Panc1 (cell line): ENCODE data around the gene AADAC. TPM values are rescaled to one million over a fixed set of nuclear protein-coding genes. Genes with fewer than 3 reads are reported as not detected.
A peak's percentile ranks its signal among the peaks of the same experiment; 100 is the strongest.

Experiments used
- ATAC-seq: fragments of 200-7000 bp; cut with Tn5 transposase; 2 replicates; pipeline ENCODE4 v1.9.1; 2020; ENCODE audit warnings: mild to moderate bottlenecking, moderate library complexity
- BruUV-seq: library from RNA; stranded (reverse); fragments of 400-500 nt; replicated peaks from 2 replicates; lab custom pipeline; 2021; lab: Mats Ljungman, UMichigan
- CTCF ChIA-PET: fragments of 300-600 bp; sonication (Branson Sonifier 250); formaldehyde crosslinking; loops from one replicate; lab custom pipeline; 2022; ENCODE audit warnings: antibody characterized with exemption; lab: Charles Lee
- POLR2A ChIA-PET: fragments of 300-600 bp; sonication (Branson Sonifier 250); formaldehyde crosslinking; loops from one replicate; lab custom pipeline; 2022; ENCODE audit warnings: antibody characterized with exemption; lab: Charles Lee
- DNase-seq: peaks from one replicate; pipeline ENCODE4 v3.0.0-alpha.2; 2010; ENCODE audit warnings: low read depth, low spot score
- H3K27ac ChIP-seq: 2 replicates; pipeline ENCODE4 v1.5.1; 2011; ENCODE audit warnings: mild to moderate bottlenecking, low read length, inconsistent platforms
- H3K27me3 ChIP-seq: fragments of 200-500 bp; sonication (Bioruptor generic); 2 replicates; pipeline ENCODE4 v1.6.0; 2014; ENCODE audit warnings: low read length, inconsistent platforms; ENCODE audit not compliant: control insufficient read depth, insufficient read depth
- H3K36me3 ChIP-seq: fragments of 200-500 bp; sonication (Bioruptor generic); 2 replicates; pipeline ENCODE4 v1.5.1; 2014; ENCODE audit warnings: inconsistent platforms, mild to moderate bottlenecking, low read length, moderate library complexity; ENCODE audit not compliant: control insufficient read depth, insufficient read depth
- H3K4me1 ChIP-seq: 2 replicates; pipeline ENCODE4 v1.5.1; 2011; ENCODE audit warnings: inconsistent platforms, mild to moderate bottlenecking, low read length, moderate library complexity; ENCODE audit not compliant: control insufficient read depth, insufficient read depth
- H3K4me3 ChIP-seq, 2 experiments: 2 replicates each; pipeline ENCODE4 v1.5.1; 2011 to 2012; ENCODE audit warnings: low read depth in 2 of 2, low read length in 2 of 2, mild to moderate bottlenecking in 2 of 2, inconsistent platforms in 1 of 2, moderate library complexity in 1 of 2
- H3K9me3 ChIP-seq: fragments of 200-500 bp; sonication (Bioruptor generic); 2 replicates; pipeline ENCODE4 v1.5.1; 2014; ENCODE audit warnings: low read depth, mild to moderate bottlenecking, inconsistent platforms, low read length, moderate library complexity; ENCODE audit not compliant: control insufficient read depth, insufficient read depth
- POLR2AphosphoS5 ChIP-seq: IDR thresholded peaks from 2 replicates; pipeline ENCODE4 v1.6.1; 2012; ENCODE audit warnings: mild to moderate bottlenecking, low read depth, low read length, moderate library complexity
- REST ChIP-seq, 2 experiments: IDR thresholded peaks; 2 replicates each; pipeline ENCODE4 v1.6.1; 2011 to 2012; ENCODE audit warnings: low read depth in 2 of 2, control low read depth in 1 of 2, low read length in 1 of 2, mild to moderate bottlenecking in 1 of 2, moderate library complexity in 1 of 2; ENCODE audit not compliant: insufficient read depth in 1 of 2
- SIN3A ChIP-seq: IDR thresholded peaks from 2 replicates; pipeline ENCODE4 v1.6.1; 2012; ENCODE audit warnings: low read depth, mild to moderate bottlenecking, low read length, moderate library complexity, borderline replicate concordance; ENCODE audit not compliant: insufficient read depth
- TCF7L2 ChIP-seq: IDR thresholded peaks from 2 replicates; pipeline ENCODE4 v1.6.1; 2011; ENCODE audit warnings: mild to moderate bottlenecking, low read depth, low read length, inconsistent platforms
- in situ Hi-C: cut with HindIII; loops from 2 replicates; pipeline ENCODE4 v1.10.0; 2016; ENCODE audit warnings: low sequenced_read_pairs, low pct_unique_long_range_greater_than_20kb
- intact Hi-C: fragments of 100-400 bp; cut with micrococcal nuclease; formaldehyde crosslinking; loops from one replicate; pipeline ENCODE4 v1.10.0; 2022; ENCODE audit not compliant: unreplicated experiment
- total RNA-seq: library from RNA; stranded (reverse); gene quantifications from one replicate; pipeline ENCODE4 v1.2.1, GENCODE V29; 2021; ENCODE audit not compliant: unreplicated experiment
- TF ChIP-seq, protein P1 (sequence below): fragments of 450-650 bp; IDR thresholded peaks from 2 replicates; pipeline ENCODE4 v1.5.1; 2017; ENCODE audit warnings: mild to moderate bottlenecking

Gene AADAC
- total RNA-seq, 1 experiment from 2014 or later = 0.26 TPM

DNA sequence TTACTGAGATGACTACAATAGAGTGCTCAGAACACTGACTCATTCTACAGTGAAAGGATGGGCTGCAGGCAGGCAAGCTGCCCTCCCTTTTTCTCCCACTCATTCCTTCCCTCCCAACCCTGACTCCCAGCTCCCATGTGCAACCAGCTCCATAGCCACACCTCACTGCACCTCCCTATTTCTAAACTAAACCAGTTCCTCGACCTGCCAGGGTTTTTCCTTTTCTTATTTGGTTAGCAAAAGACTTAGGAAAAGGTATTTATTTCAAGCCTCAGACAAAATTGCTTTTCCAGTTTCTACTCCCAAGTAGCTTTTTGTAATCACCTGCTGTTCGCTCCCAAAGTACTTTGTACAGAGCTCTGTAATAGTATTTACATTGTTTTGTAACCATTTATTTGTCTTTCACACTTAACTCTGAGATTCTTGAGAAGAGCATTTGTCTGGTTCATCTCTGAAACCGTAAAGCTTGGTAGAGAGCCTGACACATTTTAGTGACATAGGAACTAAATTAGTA is 2.2 kb downstream of the AADAC start:
- Histone ChIP-seq H3K36me3 (no peaks in the 10 kb centered on the region), H3K4me3 (no peak overlapping the region), H3K27ac (no peak overlapping the region), H3K9me3 (no peaks in the 10 kb centered on the region), H3K4me1 (no peaks in the 10 kb centered on the region), H3K27me3 (no peaks in the 10 kb centered on the region)
- intact Hi-C loops = no loop called here
- POLR2A ChIA-PET = no interaction called here
- no peak for DNase-seq
- peak; percentile 65; the same call in 1 of the 2 replicates for ATAC-seq
- TF ChIP-seq POLR2AphosphoS5 (no peak), TCF7L2 (no peak), SIN3A (no peak), REST (IDR thresholded peaks at IDR 0.05; ENCODE audit: insufficient read depth in 1 of 2, low read depth in 2 of 2, low read length in 1 of 2) (no peak)
- TF ChIP-seq, protein P1, sequence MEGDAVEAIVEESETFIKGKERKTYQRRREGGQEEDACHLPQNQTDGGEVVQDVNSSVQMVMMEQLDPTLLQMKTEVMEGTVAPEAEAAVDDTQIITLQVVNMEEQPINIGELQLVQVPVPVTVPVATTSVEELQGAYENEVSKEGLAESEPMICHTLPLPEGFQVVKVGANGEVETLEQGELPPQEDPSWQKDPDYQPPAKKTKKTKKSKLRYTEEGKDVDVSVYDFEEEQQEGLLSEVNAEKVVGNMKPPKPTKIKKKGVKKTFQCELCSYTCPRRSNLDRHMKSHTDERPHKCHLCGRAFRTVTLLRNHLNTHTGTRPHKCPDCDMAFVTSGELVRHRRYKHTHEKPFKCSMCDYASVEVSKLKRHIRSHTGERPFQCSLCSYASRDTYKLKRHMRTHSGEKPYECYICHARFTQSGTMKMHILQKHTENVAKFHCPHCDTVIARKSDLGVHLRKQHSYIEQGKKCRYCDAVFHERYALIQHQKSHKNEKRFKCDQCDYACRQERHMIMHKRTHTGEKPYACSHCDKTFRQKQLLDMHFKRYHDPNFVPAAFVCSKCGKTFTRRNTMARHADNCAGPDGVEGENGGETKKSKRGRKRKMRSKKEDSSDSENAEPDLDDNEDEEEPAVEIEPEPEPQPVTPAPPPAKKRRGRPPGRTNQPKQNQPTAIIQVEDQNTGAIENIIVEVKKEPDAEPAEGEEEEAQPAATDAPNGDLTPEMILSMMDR = no peak
- no TSS peak for BruUV-seq
- in situ Hi-C loops = no loop called here
- CTCF ChIA-PET = no interaction called here

DNA sequence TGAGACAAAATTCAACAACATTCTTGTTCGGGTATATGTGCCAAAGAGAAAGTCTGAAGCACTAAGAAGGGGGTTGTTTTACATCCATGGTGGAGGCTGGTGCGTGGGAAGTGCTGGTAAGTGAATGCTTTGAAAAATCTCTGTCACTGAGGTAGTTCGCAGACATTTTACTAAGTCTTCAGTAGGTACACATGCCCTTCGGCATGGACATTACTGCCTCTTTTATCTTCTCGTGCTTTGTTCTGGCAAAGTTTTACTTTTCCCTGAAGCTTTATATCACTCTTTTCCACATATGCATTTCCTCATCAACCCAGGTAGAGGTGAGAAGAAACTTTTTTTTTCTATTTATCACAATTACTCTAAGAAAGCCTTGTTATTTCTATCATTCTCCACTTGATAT is 3.6 kb downstream of the AADAC start:
- intact Hi-C loops = no loop called here
- Histone ChIP-seq H3K27me3 (no peaks in the 10 kb centered on the region), H3K4me3 (no peak overlapping the region), H3K27ac (no peak overlapping the region), H3K36me3 (no peaks in the 10 kb centered on the region), H3K9me3 (no peaks in the 10 kb centered on the region), H3K4me1 (no peaks in the 10 kb centered on the region)
- in situ Hi-C loops = no loop called here
- TF ChIP-seq POLR2AphosphoS5 = no peak
- no peak for TF ChIP-seq REST (IDR thresholded peaks at IDR 0.05; ENCODE audit: insufficient read depth in 1 of 2, low read depth in 2 of 2, low read length in 1 of 2)
- TF ChIP-seq TCF7L2 = no peak
- TF ChIP-seq, protein P1 = no peak
- no peak for TF ChIP-seq SIN3A
- no TSS peak for BruUV-seq
- DNase-seq (no peak), ATAC-seq (no peak)
- ChIA-PET CTCF (no interaction called here), POLR2A (no interaction called here)
